Measurements from ENCODE around the gene PKP2. TPM values are rescaled to one million over a fixed set of nuclear protein-coding genes. Genes with fewer than 3 reads are reported as not detected.
"Not testable (repeated sequence)": the region's sequence is repeated elsewhere in the genome, so short reads cannot be mapped to it uniquely, and the experiment has no call there.

PKP2 gene
- total RNA-seq, 1 donor from 2014 or later, result 16.2 TPM

DNA sequence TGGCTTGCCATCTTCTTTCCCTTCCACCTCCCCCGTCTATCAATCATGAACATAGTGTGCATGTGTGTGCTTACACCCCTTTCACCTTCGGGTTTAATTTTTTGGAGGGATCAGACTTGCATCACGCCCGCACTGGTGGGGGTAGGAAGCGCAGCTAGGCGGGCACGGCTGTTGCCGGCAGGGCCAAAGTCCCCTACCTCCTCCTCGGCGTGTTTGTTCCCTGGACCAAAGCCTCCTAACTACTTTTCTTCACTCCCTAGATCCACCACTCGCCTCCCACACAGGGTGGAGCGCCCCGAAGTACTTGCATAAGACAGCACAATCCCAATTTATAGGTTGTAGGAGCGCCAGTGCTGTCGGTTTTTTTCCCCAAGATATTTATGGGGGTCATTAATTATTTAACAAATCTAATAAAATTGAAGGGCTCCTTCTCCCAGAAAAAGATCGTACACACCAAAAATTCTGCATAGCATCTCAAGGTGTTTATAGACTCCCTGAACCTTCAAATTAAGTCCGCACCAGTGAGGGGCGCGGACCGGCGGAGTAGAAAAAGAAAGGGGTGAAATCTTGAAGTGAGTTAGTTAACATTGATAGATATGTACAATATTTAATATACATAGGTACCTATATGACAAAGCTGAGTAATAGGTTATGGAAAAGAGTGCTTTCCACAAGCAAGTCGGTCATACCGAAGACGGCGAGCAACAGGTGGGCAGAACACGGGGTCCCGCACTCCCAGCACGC lies 717 bp downstream of the PKP2 start:
- Histone ChIP-seq H3K27me3 (no peaks in the 10 kb centered on the region), H3K36me3 (no peaks in the 10 kb centered on the region), H3K9me3 (no peaks in the 10 kb centered on the region), H3K4me3 (peak overlapping the region; percentile 65 to 69), H3K27ac (peak overlapping the region; percentile 5), H3K4me1 (peaks cover 20% of the 10 kb centered on the region)
- TF ChIP-seq POLR2A (IDR thresholded peaks at IDR 0.05) (no peak), POLR2AphosphoS5 (IDR thresholded peaks at IDR 0.05; ENCODE audit: insufficient read depth in 1 of 2, low read depth in 1 of 2) (no peak)
- TF ChIP-seq, protein P1, sequence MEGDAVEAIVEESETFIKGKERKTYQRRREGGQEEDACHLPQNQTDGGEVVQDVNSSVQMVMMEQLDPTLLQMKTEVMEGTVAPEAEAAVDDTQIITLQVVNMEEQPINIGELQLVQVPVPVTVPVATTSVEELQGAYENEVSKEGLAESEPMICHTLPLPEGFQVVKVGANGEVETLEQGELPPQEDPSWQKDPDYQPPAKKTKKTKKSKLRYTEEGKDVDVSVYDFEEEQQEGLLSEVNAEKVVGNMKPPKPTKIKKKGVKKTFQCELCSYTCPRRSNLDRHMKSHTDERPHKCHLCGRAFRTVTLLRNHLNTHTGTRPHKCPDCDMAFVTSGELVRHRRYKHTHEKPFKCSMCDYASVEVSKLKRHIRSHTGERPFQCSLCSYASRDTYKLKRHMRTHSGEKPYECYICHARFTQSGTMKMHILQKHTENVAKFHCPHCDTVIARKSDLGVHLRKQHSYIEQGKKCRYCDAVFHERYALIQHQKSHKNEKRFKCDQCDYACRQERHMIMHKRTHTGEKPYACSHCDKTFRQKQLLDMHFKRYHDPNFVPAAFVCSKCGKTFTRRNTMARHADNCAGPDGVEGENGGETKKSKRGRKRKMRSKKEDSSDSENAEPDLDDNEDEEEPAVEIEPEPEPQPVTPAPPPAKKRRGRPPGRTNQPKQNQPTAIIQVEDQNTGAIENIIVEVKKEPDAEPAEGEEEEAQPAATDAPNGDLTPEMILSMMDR (IDR thresholded peaks at IDR 0.05), result no peak
- intact Hi-C loops (cut with DNase I), result no loop called here
- DNase-seq (ENCODE audit: extremely low spot score in 2 of 2), result no peak

DNA sequence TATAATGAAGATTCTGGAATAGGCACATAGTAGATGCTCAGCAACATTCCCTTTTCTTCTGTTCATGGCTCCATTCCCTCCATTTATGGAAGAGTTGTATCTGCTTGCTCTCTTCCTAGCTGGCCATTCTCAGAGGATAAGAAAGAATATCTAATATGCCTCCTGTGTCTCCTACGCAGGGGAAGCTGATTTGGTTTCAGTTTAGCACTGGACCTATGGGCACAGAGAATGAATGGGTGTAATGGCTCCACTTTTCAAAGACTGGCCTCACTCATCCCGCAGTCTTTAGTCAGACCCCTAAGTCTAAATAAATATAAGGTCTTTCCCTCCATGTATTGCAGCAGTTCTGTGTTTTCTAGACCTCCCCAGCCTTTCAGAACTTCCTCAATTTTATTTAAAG lies 2.0 kb downstream of the PKP2 start:
- DNase-seq (ENCODE audit: extremely low spot score in 2 of 2), result no peak
- no peaks in the 10 kb centered on the region for H3K36me3 ChIP-seq
- H3K4me1 ChIP-seq, result peaks cover 20% of the 10 kb centered on the region
- no peak overlapping the region for H3K4me3 ChIP-seq
- no peaks in the 10 kb centered on the region for H3K27me3 ChIP-seq
- no peaks in the 10 kb centered on the region for H3K9me3 ChIP-seq
- intact Hi-C loops (cut with DNase I), result no loop called here
- no peak overlapping the region for H3K27ac ChIP-seq
- no peak for TF ChIP-seq POLR2A (IDR thresholded peaks at IDR 0.05)
- TF ChIP-seq POLR2AphosphoS5 (IDR thresholded peaks at IDR 0.05; ENCODE audit: insufficient read depth in 1 of 2, low read depth in 1 of 2), result no peak
- TF ChIP-seq, protein P1 (IDR thresholded peaks at IDR 0.05), result no peak

DNA sequence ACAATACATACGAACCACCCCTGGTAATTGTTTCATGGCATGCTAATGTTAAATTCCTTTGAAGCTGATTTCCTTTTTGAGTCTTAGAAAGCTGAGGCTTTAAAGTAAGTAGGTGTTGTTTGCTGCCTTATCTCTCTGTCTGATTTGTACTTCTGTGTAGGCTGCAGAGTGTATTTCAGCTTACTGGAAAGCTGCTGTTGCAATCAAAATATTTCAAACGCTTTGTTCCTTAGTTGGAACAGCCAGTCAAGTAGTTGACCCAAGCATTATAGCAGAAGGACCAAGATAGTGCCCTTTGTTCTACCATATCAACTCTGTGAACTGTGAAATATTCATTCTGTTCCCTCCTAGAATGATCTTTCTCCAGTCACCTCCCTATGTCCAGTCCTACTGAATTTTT lies 3.1 kb downstream of the PKP2 start:
- DNase-seq (ENCODE audit: extremely low spot score in 2 of 2), result no peak
- H3K4me3 ChIP-seq, result no peak overlapping the region
- TF ChIP-seq, protein P1 (IDR thresholded peaks at IDR 0.05), result no peak
- H3K27me3 ChIP-seq, result no peaks in the 10 kb centered on the region
- H3K27ac ChIP-seq, result no peak overlapping the region
- H3K4me1 ChIP-seq, result peaks cover 20% of the 10 kb centered on the region
- intact Hi-C loops (cut with DNase I), result no loop called here
- no peaks in the 10 kb centered on the region for H3K9me3 ChIP-seq
- no peaks in the 10 kb centered on the region for H3K36me3 ChIP-seq

DNA sequence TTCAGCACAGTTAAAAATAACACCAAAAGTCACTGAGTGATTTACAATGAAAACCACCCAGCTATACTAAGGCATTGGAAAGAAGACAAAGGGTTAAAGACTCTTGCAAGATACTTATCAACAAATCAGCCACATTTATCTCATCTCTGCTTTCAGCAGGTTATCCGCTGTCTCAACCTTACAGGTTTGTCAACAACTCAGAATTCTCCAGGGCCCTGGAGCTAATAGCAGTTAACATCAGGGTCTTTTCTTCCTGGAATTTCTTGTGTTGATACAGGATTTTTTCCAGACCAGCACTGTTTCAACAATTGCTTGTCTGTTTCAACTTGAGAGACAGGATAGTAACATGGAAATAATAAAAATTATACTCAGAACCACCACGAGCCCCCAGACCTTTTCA lies 3.5 kb downstream of the PKP2 start:
- Histone ChIP-seq H3K27me3 (no peaks in the 10 kb centered on the region), H3K4me3 (no peak overlapping the region)
- intact Hi-C loops (cut with DNase I), result no loop called here

DNA sequence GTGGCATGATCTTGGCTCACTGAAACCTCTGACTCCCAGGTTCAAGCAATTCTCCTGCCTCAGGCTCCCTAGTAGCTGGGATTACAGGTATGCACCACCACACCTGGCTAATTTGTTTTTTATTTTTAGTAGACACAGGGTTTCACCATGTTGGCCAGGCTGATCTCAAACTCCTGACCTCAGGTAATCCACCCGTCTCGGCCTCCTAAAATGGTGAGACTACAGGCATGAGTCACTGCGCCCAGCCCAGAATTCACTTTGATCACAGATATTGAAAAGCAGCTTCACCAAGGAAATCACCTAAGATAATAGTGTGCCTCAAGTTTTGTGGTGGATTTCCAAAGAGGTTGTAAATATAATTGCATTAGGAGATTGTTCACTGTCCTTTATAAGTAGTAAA lies 4.2 kb downstream of the PKP2 start:
- DNase-seq (ENCODE audit: extremely low spot score in 2 of 2); H3K4me3 ChIP-seq; H3K27me3 ChIP-seq; intact Hi-C loops (cut with DNase I); H3K27ac ChIP-seq; H3K9me3 ChIP-seq; H3K36me3 ChIP-seq: not testable (repeated sequence)
- peaks cover 14% of the 10 kb centered on the region for H3K4me1 ChIP-seq

More for the DNA sequence above, 3.5 kb downstream of the PKP2 start:
- Histone ChIP-seq H3K36me3 (no peaks in the 10 kb centered on the region), H3K9me3 (no peaks in the 10 kb centered on the region), H3K4me1 (peaks cover 20% of the 10 kb centered on the region), H3K27ac (no peak overlapping the region)
- TF ChIP-seq, protein P1 (IDR thresholded peaks at IDR 0.05), result no peak
- TF ChIP-seq POLR2AphosphoS5 (IDR thresholded peaks at IDR 0.05; ENCODE audit: insufficient read depth in 1 of 2, low read depth in 1 of 2), result no peak
- no peak for TF ChIP-seq POLR2A (IDR thresholded peaks at IDR 0.05)
- no peak for DNase-seq (ENCODE audit: extremely low spot score in 2 of 2)

Data from vagina (tissue), 2 donors.